ENCODE measurements around the gene SIRPA.

SIRPA gene

GRCh38 chr20:1945660-1946059 lies 50.5 kb downstream of the SIRPA start:
- DNase-seq (ENCODE audit: insufficient read length) (no peak), FAIRE-seq (no peak)
- TF ChIP-seq POLR2AphosphoS5 (IDR thresholded peaks at IDR 0.05; ENCODE audit: low read depth, low read length), result no peak
- TF ChIP-seq TAF1 (IDR thresholded peaks at IDR 0.05; ENCODE audit: borderline replicate concordance, low read depth, low read length), result no peak
- TF ChIP-seq POLR2A (IDR thresholded peaks at IDR 0.05; ENCODE audit: low read depth, low read length), result no peak

- FAIRE-seq, result no peak
- no peak for TF ChIP-seq POLR2AphosphoS5 (IDR thresholded peaks at IDR 0.05; ENCODE audit: low read depth, low read length)
- no peak for TF ChIP-seq TAF1 (IDR thresholded peaks at IDR 0.05; ENCODE audit: borderline replicate concordance, low read depth, low read length)
- TF ChIP-seq POLR2A (IDR thresholded peaks at IDR 0.05; ENCODE audit: low read depth, low read length), result no peak
Measured at GRCh38 chr20:1946442-1946761, 51.2 kb downstream of the SIRPA start.

GRCh38 chr20:1946762-1947534 lies 51.7 kb downstream of the SIRPA start:
- no peak for TF ChIP-seq POLR2A (IDR thresholded peaks at IDR 0.05; ENCODE audit: low read depth, low read length)
- TF ChIP-seq TAF1 (IDR thresholded peaks at IDR 0.05; ENCODE audit: borderline replicate concordance, low read depth, low read length), result no peak
- no peak for TF ChIP-seq POLR2AphosphoS5 (IDR thresholded peaks at IDR 0.05; ENCODE audit: low read depth, low read length)
- no peak for DNase-seq (ENCODE audit: insufficient read length)

More at GRCh38 chr20:1946442-1946761, 51.2 kb downstream of the SIRPA start:
- DNase-seq (ENCODE audit: insufficient read length), result no peak

GRCh38 chr20:1947535-1947846 lies 52.3 kb downstream of the SIRPA start:
- FAIRE-seq, result no peak
- no peak for DNase-seq (ENCODE audit: insufficient read length)
- TF ChIP-seq TAF1 (IDR thresholded peaks at IDR 0.05; ENCODE audit: borderline replicate concordance, low read depth, low read length) (no peak), POLR2A (IDR thresholded peaks at IDR 0.05; ENCODE audit: low read depth, low read length) (no peak), POLR2AphosphoS5 (IDR thresholded peaks at IDR 0.05; ENCODE audit: low read depth, low read length) (no peak)

More at GRCh38 chr20:1946762-1947534, 51.7 kb downstream of the SIRPA start:
- FAIRE-seq, result no peak

GRCh38 chr20:1949347-1950100 lies 54.3 kb downstream of the SIRPA start:
- FAIRE-seq (no peak), DNase-seq (ENCODE audit: insufficient read length) (no peak)

GRCh38 chr20:1950836-1951235 lies 55.6 kb downstream of the SIRPA start:
- FAIRE-seq, result no peak
- TF ChIP-seq POLR2A (IDR thresholded peaks at IDR 0.05; ENCODE audit: low read depth, low read length) (no peak), TAF1 (IDR thresholded peaks at IDR 0.05; ENCODE audit: borderline replicate concordance, low read depth, low read length) (no peak), POLR2AphosphoS5 (IDR thresholded peaks at IDR 0.05; ENCODE audit: low read depth, low read length) (no peak)
- no peak for DNase-seq (ENCODE audit: insufficient read length)

More at GRCh38 chr20:1949347-1950100, 54.3 kb downstream of the SIRPA start:
- TF ChIP-seq TAF1 (IDR thresholded peaks at IDR 0.05; ENCODE audit: borderline replicate concordance, low read depth, low read length) (no peak), POLR2AphosphoS5 (IDR thresholded peaks at IDR 0.05; ENCODE audit: low read depth, low read length) (no peak), POLR2A (IDR thresholded peaks at IDR 0.05; ENCODE audit: low read depth, low read length) (no peak)

GRCh38 chr20:1951436-1952115 lies 56.4 kb downstream of the SIRPA start:
- TF ChIP-seq POLR2A (IDR thresholded peaks at IDR 0.05; ENCODE audit: low read depth, low read length) (no peak), POLR2AphosphoS5 (IDR thresholded peaks at IDR 0.05; ENCODE audit: low read depth, low read length) (no peak), TAF1 (IDR thresholded peaks at IDR 0.05; ENCODE audit: borderline replicate concordance, low read depth, low read length) (no peak)
- FAIRE-seq (no peak), DNase-seq (ENCODE audit: insufficient read length) (no peak)

- peak; percentile 24 for FAIRE-seq
- no peak for DNase-seq (ENCODE audit: insufficient read length)
- no peak for TF ChIP-seq TAF1 (IDR thresholded peaks at IDR 0.05; ENCODE audit: borderline replicate concordance, low read depth, low read length)
- TF ChIP-seq POLR2A (IDR thresholded peaks at IDR 0.05; ENCODE audit: low read depth, low read length), result no peak
- no peak for TF ChIP-seq POLR2AphosphoS5 (IDR thresholded peaks at IDR 0.05; ENCODE audit: low read depth, low read length)
Measured at GRCh38 chr20:1952737-1953530, 57.7 kb downstream of the SIRPA start.

GRCh38 chr20:1953621-1954020 lies 58.4 kb downstream of the SIRPA start:
- no peak for TF ChIP-seq POLR2AphosphoS5 (IDR thresholded peaks at IDR 0.05; ENCODE audit: low read depth, low read length)
- TF ChIP-seq POLR2A (IDR thresholded peaks at IDR 0.05; ENCODE audit: low read depth, low read length), result no peak
- no peak for TF ChIP-seq TAF1 (IDR thresholded peaks at IDR 0.05; ENCODE audit: borderline replicate concordance, low read depth, low read length)
- FAIRE-seq (no peak), DNase-seq (ENCODE audit: insufficient read length) (no peak)

GRCh38 chr20:1955217-1955616 lies 60.0 kb downstream of the SIRPA start:
- TF ChIP-seq POLR2A (IDR thresholded peaks at IDR 0.05; ENCODE audit: low read depth, low read length) (no peak), TAF1 (IDR thresholded peaks at IDR 0.05; ENCODE audit: borderline replicate concordance, low read depth, low read length) (no peak), POLR2AphosphoS5 (IDR thresholded peaks at IDR 0.05; ENCODE audit: low read depth, low read length) (no peak)
- no peak for FAIRE-seq
- no peak for DNase-seq (ENCODE audit: insufficient read length)

- no peak for DNase-seq (ENCODE audit: insufficient read length)
- no peak for FAIRE-seq
- TF ChIP-seq TAF1 (IDR thresholded peaks at IDR 0.05; ENCODE audit: borderline replicate concordance, low read depth, low read length) (no peak), POLR2A (IDR thresholded peaks at IDR 0.05; ENCODE audit: low read depth, low read length) (no peak), POLR2AphosphoS5 (IDR thresholded peaks at IDR 0.05; ENCODE audit: low read depth, low read length) (no peak)
Measured at GRCh38 chr20:1958426-1958825, 63.2 kb downstream of the SIRPA start.

Measured in GM12892 (cell line).